Femur (tissue), 1 donor: Measurements from ENCODE around the gene DONSON.

Source experiments
- DNase-seq: peaks from one replicate; pipeline ENCODE4 v3.0.0-alpha.2; 2017

Gene DONSON

GRCh38 chr21:33540711-33541104, 47.8 kb downstream of the DONSON start:
- DNase-seq: no peak

DNA sequence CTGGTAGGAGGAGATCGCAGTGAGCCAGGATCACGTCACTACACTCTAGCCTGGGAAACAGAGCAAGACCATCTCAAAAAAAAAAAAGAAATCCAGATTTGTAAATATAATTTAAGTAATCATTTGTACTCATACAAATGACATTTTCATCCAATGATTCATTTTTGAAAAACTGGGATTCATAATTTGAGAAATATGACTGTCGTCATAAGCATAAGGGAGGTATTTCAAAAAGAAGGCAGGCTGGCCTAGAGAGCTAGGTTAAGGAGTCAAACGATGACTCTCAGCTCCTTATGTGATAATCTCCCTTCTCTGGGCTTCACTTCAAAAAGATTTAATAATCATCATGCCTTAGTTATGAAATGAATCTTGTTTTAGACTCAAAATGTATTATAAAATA, 48.9 kb downstream of the DONSON start:
- DNase-seq: no peak

DNA sequence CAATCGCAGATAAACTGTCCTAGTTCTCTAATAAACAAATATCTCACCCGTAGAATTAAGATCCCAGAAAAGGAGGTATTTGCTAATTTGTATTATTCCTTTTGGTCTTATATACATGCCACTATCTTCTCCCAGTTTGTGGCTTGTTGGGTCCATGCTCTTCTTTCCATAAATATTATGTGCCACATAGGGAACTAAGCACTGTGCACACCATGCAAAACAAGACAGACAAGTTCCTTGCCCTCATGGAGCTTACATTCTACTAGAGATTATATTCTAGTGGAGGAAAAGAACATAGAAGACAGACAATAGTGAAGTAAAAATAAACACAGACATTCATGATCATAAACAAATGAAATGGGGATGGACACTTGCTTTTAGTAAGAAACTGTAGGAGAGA, 51.3 kb downstream of the DONSON start:
- DNase-seq: no peak

GRCh38 chr21:33531007-33531406, 57.5 kb downstream of the DONSON start:
- no peak for DNase-seq
